Left renal cortex interstitium (tissue), 4 donors: ENCODE data around the gene RGS6. TPM values are rescaled to one million over a fixed set of nuclear protein-coding genes. Genes with fewer than 3 reads are reported as not detected.

Experiments used
- DNase-seq, 4 donors: peaks; one replicate each; pipeline ENCODE4 v3.0.0-alpha.2; 2013; ENCODE audit warnings: low read depth in 4 of 4, low spot score in 2 of 4, missing footprints in 1 of 4
- polyA plus RNA-seq, 4 donors: library from polyadenylated mRNA; unstranded; fragments of 120-200 nt; gene quantifications; one replicate each; pipeline ENCODE4 v1.2.1, GENCODE V29; 2013; ENCODE audit not compliant: insufficient read length in 4 of 4

Gene RGS6
- polyA plus RNA-seq, 4 donors: 1.1 to 1.9 (median 1.4) TPM

GRCh38 chr14:72515779-72516770 lies 583.8 kb downstream of the RGS6 start:
- no peak for DNase-seq

GRCh38 chr14:72516936-72517700 lies 584.9 kb downstream of the RGS6 start:
- DNase-seq: peak; percentile 53 to 81 (median 62)

GRCh38 chr14:72517736-72518135 lies 585.5 kb downstream of the RGS6 start:
- DNase-seq: no peak

- no peak for DNase-seq
Measured at GRCh38 chr14:72518809-72519377, 586.7 kb downstream of the RGS6 start.

- no peak for DNase-seq
Measured at GRCh38 chr14:72519543-72519942, 587.3 kb downstream of the RGS6 start.

- no peak for DNase-seq
Measured at GRCh38 chr14:72521045-72521444, 588.8 kb downstream of the RGS6 start.

- no peak for DNase-seq
Measured at GRCh38 chr14:72521968-72522741, 589.9 kb downstream of the RGS6 start.

- DNase-seq: no peak
Measured at GRCh38 chr14:72522847-72523246, 590.6 kb downstream of the RGS6 start.

GRCh38 chr14:72523424-72524294 lies 591.4 kb downstream of the RGS6 start:
- no peak for DNase-seq

GRCh38 chr14:72524295-72524629 lies 592.0 kb downstream of the RGS6 start:
- no peak for DNase-seq

- no peak for DNase-seq
Measured at GRCh38 chr14:72525087-72525915, 593.1 kb downstream of the RGS6 start.

- no peak for DNase-seq
Measured at GRCh38 chr14:72527591-72527990, 595.4 kb downstream of the RGS6 start.

GRCh38 chr14:72528059-72528862 lies 596.0 kb downstream of the RGS6 start:
- no peak for DNase-seq

GRCh38 chr14:72528863-72529175 lies 596.6 kb downstream of the RGS6 start:
- no peak for DNase-seq

- DNase-seq: no peak
Measured at GRCh38 chr14:72532686-72533454, 600.6 kb downstream of the RGS6 start.

GRCh38 chr14:72535485-72535884 lies 603.3 kb downstream of the RGS6 start:
- DNase-seq: no peak

GRCh38 chr14:72538387-72538786 lies 606.2 kb downstream of the RGS6 start:
- no peak for DNase-seq
